NCI-H345 treated with DMSO at 0.1 percent for 48 hours (cell line): ENCODE results near the gene MAP3K14.
A peak's percentile ranks its signal among the peaks of the same experiment; 100 is the strongest.
"Not testable (repeated sequence)": the region's sequence is repeated elsewhere in the genome, so short reads cannot be mapped to it uniquely, and the experiment has no call there.

Source experiments
- DNase-seq: peaks from one replicate; lab custom pipeline; 2025; ENCODE audit not compliant: unreplicated experiment; lab: John Stamatoyannopoulos, UW

Gene MAP3K14

DNA sequence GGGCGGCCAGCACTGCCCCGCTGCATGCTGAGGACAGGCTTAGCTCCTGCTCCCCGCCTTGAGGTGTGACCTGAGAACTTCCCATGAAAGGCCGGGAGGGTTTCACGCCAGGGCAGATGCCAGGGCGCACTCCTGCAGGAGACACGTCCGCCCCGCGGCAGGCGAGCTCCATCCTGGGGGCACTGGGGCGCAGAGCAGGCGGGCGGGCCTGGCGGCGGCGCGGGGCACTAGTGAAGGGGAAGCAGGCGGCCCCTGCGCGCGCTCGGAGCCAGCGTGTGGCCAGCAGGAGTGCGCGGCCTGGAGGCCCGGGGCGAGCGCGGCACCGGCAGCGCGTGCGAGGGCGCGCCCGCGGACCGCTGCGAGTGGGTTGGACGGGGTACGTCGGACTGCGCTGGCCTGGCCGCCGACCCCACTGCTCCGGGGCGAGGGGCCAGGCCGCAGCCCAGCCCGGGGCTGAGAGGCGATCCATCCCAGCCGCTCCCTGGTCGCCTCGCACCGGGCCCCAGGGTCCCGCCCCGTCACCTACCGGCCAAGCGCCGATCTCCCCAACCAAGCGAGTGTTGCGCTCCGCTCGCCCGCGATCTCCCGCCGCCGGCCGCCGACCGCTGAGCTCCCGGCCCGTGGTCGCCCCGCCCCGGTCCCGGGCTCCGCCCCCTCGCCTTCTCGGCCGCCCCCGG is at the start of gene MAP3K14:
Gene MAP3K14 (minus strand): TSS at position 587 of the 677 bp plus-strand sequence. CDS start 26,275 bp downstream, outside the sequence.
- no peak for DNase-seq

- no peak for DNase-seq
Measured at GRCh38 chr17:45366049-45366448, 49.2 kb upstream of the MAP3K14 start.

GRCh38 chr17:45364531-45365390 is 47.9 kb upstream of the MAP3K14 start:
- DNase-seq, result peak; percentile 60

GRCh38 chr17:45363498-45363897 is 46.7 kb upstream of the MAP3K14 start:
- no peak for DNase-seq

- DNase-seq, result no peak
Measured at GRCh38 chr17:45361976-45362375, 45.2 kb upstream of the MAP3K14 start.

- no peak for DNase-seq
Measured at GRCh38 chr17:45361451-45361850, 44.6 kb upstream of the MAP3K14 start.

- no peak for DNase-seq
Measured at GRCh38 chr17:45357364-45357997, 40.7 kb upstream of the MAP3K14 start.

DNA sequence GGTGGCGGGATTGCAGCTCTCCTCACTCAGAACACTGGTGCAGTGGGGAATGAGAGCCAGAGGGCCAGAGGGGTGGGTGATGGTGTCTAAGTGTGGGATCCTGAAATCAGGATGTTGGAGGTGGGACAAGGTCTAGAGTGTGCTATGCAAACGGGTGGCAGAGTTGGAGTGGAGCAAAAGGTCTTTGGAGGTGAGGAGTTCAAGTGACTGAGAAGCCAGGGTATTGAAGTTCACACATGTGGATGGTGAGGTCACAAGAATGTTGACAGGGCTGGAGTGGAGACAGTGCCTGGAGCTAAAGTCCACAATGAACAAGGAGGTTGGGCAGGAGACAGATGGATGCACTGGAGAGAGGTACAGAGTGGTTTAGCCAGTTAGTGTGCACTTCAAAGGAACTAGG is 38.3 kb upstream of the MAP3K14 start:
- DNase-seq, result no peak

DNA sequence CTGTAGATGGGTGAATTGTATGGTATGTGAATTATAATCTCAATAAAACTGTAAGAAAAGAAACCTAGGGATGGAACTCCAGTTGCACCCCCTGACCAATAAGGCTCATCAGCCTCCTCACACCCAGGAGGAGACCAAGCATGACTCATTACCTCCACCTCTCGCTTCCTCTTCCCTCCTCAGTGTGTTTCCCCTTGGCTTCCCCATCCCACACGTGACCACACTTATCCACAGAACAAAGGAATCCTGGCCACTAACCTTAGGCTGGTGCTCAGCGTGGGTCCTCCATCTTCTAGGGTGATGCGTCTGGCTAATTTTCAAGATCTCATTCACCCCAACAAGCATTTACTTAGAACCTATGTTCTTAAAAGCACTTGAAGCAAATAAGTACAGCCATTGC is 36.2 kb upstream of the MAP3K14 start:
- no peak for DNase-seq

- no peak for DNase-seq
Measured at GRCh38 chr17:45351831-45352230, 35.0 kb upstream of the MAP3K14 start.

DNA sequence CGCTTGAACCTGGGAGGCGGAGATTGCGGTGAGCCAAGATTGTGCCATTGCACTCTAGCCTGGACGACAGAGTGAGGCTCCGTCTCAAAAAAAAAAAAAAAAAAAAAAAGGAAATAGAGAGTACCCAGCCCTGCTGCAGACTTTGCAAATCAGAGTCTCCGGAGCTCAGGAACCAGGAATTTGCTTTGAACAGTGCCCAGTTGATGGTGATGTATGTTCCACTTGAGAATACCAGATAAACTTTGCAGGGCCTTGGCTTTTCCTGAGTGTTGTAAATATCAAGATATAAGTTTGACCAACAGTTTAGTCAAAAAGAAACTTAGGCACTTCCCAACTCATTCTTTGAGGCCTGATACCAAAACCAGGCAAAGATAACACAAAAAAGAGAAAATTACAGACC is 30.6 kb upstream of the MAP3K14 start:
- DNase-seq, result no peak

DNA sequence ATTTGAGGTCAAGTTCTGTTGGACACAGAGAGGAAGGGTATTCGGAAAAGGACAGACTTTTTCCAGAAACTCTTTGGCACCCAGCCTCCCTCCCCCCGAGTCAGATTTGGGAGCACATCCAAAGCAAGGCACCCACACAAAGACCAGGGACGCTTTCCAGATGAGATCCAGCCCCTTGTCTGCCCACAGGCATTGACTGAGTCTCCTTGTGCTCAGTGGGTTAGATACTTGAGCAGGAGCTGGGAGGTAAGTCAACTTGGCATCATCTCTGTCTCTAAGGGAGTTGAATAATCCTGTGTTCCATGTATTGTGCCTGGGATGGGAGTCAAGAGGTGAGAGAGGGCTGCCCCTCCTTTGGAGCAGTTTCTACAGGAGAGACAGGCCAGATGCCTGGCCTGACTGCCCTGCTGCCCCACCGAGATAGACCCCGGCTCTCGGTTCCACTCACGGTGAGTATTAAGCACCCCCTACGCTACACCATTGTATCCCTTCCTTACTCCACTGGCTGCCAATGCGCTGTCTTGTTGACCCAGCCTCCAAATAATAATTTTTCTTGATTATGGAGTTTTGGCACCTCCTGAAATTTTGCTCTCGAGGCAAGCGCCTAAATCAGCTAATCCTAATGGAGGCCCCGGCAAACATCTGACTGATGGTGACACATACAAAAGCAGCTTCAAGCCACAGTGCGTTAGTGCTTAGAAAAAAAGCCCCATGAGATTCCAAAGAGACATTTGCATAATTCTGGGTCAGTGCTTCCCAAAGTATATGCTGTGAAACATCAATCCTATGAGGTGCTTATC is 29.6 kb upstream of the MAP3K14 start:
- DNase-seq, result no peak

- DNase-seq, result no peak
Measured at GRCh38 chr17:45345554-45346215, 28.9 kb upstream of the MAP3K14 start.

DNA sequence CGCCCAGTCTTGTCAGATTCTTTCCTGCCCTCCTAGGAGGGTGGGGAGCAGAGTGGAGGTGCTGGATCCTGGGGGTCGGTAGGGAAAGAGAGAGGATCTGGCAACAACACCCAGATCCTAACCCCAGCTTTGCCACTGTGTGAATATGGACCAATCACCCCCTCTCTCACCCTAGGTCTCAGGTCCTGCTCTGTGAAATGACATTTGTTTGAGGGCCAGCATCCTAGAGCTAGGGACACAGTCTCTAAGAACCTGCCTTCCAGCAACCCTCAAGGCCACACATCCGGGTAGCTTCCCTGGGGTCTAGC is 28.4 kb upstream of the MAP3K14 start:
- DNase-seq, result no peak

GRCh38 chr17:45343967-45344664 is 27.3 kb upstream of the MAP3K14 start:
- DNase-seq, result not testable (repeated sequence)

GRCh38 chr17:45342871-45343526 is 26.2 kb upstream of the MAP3K14 start:
- DNase-seq, result no peak

DNA sequence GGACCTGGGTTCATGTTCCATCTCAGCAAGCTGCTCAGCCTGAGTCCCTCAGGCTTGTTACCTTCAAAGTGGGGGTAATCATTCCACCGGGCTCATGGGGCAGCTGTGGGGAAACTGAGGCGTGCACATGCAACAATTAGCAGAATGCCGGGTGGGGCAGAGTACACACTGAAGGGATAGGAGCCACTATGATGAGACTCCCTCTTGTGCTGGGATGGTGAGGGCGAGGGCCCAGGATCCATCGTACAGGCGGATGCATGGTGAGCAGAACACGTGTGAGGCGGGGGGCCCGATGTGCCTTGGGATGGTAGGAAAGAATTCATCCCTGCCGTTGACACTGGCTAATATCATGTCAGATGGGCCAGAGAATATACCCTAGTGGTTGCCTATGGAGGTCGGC is 25.5 kb upstream of the MAP3K14 start:
- DNase-seq, result no peak

- peak; percentile 12 for DNase-seq
Measured at GRCh38 chr17:45341533-45342158, 24.8 kb upstream of the MAP3K14 start.
